Measurements from ENCODE around the gene ZNF57. TPM values are rescaled to one million over a fixed set of nuclear protein-coding genes. Genes with fewer than 3 reads are reported as not detected.

ZNF57 gene
- total and polyA plus RNA-seq, 9 of the 15 experiments (the other 6 are each of a cell fraction or from before 2014, with no cell fraction given) = 3.9 to 13.5 (median 7.8) TPM

GRCh38 chr19:2900296-2901252 lies at the start of gene ZNF57 (continued):
- TF ChIP-seq RREB1 (CRISPR knock-in tag; IDR thresholded peaks at IDR 0.05) (no peak), FOXO4 (CRISPR knock-in tag; IDR thresholded peaks at IDR 0.05) (no peak), ZBED1 (IDR thresholded peaks at IDR 0.05) (no peak)

Data from K562 (cell line).